Astrocyte of the cerebellum (primary cell): ENCODE measurements around the gene NDUFB8.

Experiments
- DNase-seq: peaks from one replicate; pipeline ENCODE4 v3.0.0-alpha.2; 2011; ENCODE audit warnings: low read depth
- H3K4me3 ChIP-seq: 2 replicates; pipeline ENCODE4 v1.5.1; 2011; ENCODE audit warnings: mild to moderate bottlenecking, low read depth, low read length, moderate library complexity
- CTCF ChIP-seq: IDR thresholded peaks from 2 replicates; pipeline ENCODE4 v1.5.1; 2012; ENCODE audit warnings: low read length, low read depth, moderate library complexity, mild to moderate bottlenecking; ENCODE audit errors: missing control alignments
- in situ Hi-C: cut with HindIII; loops from 2 replicates; pipeline ENCODE4 v1.10.0; 2017; ENCODE audit warnings: low sequenced_read_pairs

NDUFB8 gene

GRCh38 chr10:100551196-100551595 is 21.5 kb upstream of the NDUFB8 start:
- in situ Hi-C loops: no loop called here
- no peak for TF ChIP-seq CTCF
- no peak for DNase-seq
- H3K4me3 ChIP-seq: no peak overlapping the region

- no peak for DNase-seq
- no peak for TF ChIP-seq CTCF
- in situ Hi-C loops: no loop called here
- H3K4me3 ChIP-seq: no peak overlapping the region
These were observed 15.3 kb upstream of the NDUFB8 start for GRCh38 chr10:100544950-100545349.

GRCh38 chr10:100537475-100537874 is 7.8 kb upstream of the NDUFB8 start:
- no peak for DNase-seq
- no peak overlapping the region for H3K4me3 ChIP-seq
- in situ Hi-C loops: no loop called here
- TF ChIP-seq CTCF: no peak

- peak; percentile 99 for TF ChIP-seq CTCF
- H3K4me3 ChIP-seq: peak within 1 kb of the TSS; percentile 70
- in situ Hi-C loops: no loop called here
- peak; percentile 93 for DNase-seq
These were observed 6.2 kb upstream of the NDUFB8 start, which contains the start of gene HIF1AN for GRCh38 chr10:100535715-100536353. TSS of gene HIF1AN (plus strand) at chr10:100535943. CDS start at chr10:100535959, 16 bp downstream.

- no peak for DNase-seq
- no peak for TF ChIP-seq CTCF
- peak overlapping the region; percentile 70 for H3K4me3 ChIP-seq
- in situ Hi-C loops: no loop called here
These were observed 5.7 kb upstream of the NDUFB8 start for GRCh38 chr10:100535338-100535714.

- DNase-seq: no peak
- H3K4me3 ChIP-seq: no peak overlapping the region
- in situ Hi-C loops: no loop called here
- no peak for TF ChIP-seq CTCF
These were observed 5.1 kb upstream of the NDUFB8 start for GRCh38 chr10:100534726-100535125.
